Endometrium (tissue), 2 donors: Measurements from ENCODE around the gene CKB.

Experiments used
- FAIRE-seq: peaks from 2 replicates; lab custom pipeline; 2012; peaks lifted over from hg19 to GRCh38; lab: Jason Lieb, UNC
- donor health status: control.
- donor health status: control.

Gene CKB

DNA sequence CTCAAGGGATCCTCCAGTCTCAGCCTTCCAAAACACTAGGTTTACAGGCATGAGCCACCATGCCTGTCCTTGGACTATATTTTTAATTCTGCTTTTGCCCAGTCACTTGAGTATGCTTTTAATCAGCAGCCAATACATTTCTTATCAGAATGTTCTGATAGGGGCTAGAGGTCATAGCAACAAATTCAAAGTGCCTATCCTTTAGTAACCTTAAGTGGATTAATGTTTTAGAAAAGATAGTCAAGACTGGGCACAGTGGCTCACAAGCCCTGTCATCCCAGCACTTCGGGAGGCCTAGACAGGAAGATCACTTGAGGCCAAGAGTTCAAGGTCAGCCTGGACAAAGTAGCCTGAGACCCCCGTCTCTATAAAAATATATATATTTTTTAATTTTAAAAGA, 37.1 kb downstream of the CKB start:
- no peak for FAIRE-seq

DNA sequence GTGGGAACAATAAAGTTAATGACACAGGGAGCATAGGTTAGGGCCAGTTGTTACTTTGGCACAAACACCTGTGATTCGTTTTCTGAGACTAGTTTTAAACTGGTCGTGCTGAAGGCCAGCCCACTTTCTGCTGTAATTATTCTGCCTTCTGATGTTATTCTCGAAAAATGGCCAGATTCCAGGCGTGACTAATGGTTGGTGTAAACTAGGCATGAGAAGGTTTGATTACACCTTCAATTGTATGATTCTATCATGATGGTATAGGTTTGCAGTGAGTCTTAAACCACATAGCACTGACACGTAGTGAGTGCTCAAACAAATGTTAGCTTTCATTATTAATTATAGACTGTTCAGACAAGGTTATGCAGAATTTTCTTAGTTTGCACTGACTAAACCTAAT, 39.0 kb downstream of the CKB start:
- no peak for FAIRE-seq

DNA sequence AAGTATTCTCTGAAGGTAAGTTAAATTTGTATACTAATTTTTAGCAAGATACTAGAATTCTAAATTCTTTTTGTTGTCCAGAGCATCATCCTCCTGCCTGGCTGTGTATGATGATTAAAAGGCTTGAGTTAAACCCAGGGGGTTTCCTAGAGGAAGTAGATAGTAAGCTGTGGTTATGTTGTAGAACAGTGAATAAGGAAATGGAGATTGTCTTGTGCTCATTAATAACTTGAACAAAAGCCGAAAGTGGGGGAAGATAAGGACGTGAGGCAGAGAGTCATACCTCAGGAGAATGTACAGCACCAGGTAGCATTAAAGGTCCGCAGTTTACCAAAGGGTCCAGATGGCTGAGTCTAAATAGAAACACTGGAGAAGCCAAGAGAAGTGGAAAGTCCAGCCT, 42.0 kb downstream of the CKB start:
- FAIRE-seq, result no peak

DNA sequence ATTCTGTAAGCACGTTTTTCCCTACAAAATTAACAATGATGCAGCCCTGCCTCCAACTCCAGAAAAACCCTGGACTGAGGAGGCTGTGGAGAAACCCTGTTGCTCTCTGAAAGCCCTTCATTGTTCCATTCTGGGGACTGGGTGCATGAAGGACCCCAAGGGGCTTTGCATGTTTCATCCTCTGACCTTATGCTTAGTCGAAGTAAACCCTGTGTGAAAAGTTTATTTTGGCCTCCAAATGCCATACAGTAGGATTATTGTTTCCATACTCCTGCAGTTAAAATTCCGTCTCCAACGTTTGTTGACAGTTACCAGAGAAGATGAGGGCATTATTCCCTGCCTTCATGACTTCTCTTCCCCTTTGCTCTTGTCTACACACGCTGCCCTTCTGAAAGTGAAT, 46.0 kb downstream of the CKB start:
- FAIRE-seq, result no peak

DNA sequence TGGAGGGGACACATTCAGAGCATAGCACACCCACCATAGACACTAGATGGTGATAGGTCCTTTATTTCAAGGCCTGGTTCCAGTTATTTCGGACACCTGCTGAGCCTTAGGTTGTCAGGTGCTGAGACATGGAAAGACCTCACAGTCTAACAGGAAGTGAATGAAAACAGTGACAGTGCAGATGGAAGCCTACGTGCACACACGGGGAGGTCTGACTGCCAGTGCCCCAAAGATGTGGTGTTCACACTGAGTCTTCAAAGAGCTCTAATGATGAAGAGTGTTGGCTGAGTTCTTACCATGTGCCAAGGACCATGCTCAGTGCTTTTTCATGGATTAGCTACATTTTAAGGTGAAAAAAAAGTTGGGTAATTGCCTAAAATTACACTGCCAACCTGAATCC, 46.6 kb downstream of the CKB start:
- FAIRE-seq, result no peak

DNA sequence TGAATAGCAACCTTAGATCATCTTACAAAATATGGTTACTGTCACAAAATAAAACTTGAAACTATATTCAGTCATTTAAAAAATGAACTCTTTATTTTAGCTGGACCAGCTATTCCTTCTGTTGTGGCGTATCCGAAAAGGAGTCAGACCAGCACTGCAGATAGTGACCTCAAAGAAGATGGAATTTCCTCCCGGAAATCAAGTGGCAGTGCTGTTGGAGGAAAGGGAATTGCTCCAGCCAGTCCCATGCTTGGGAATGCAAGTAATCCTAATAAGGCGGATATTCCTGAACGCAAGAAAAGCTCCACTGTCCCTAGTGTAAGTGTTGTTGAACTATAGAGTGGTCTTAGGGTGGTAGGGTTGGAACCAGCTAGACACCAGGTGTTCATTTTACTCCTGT, 47.7 kb downstream of the CKB start:
- no peak for FAIRE-seq

DNA sequence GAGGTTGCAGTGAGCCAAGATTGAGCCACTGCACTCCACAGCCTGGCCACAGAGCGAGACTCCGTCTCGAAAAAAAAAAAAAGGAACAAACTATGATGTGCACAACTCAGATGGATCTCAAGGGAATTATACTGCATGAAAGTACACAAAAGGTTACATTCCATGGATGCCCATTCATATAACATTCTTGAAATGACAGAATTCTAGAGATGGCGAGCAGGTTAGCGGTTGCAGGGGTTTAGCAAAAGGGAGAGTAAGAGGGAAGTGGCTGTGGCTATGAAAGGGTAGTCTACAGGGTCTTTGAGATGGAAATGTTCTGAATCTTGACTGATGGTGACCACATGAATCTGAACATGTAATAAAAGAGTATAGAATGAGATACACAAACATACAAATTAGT, 49.7 kb downstream of the CKB start:
- FAIRE-seq, result no peak
